Measurements from ENCODE around the gene HOXB2. TPM values are rescaled to one million over a fixed set of nuclear protein-coding genes. Genes with fewer than 3 reads are reported as not detected.

HOXB2 gene
- total and polyA plus RNA-seq, 2 of the 8 experiments (the other 6 are each of a cell fraction or from before 2014, with no cell fraction given): not detected

DNA sequence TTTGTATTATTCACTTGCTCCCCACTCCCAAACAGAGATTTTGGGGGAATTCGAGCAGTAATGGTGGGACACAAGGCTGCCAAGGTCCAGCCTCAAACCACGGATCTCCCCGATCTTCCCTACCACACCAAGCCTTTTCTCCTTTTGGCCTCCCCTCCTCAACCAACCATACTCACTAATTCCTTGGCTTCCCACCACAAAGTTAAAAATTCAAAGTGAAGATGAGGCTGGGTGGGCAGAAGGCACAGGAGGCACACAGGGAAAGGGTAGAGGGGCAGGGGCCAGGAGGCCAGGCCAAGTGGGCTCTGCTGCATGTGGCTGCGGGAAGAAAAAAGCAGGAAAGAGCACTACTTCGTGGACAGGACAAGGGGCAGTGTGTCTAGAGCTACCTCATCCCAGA lies 18.0 kb upstream of the HOXB2 start:
- Histone ChIP-seq H2AFZ (ENCODE audit: low read length) (no peak overlapping the region), H3K27ac (ENCODE audit: low read depth, low read length) (no peak overlapping the region), H3K18ac (ENCODE audit: extremely low read depth, low read length) (no peak overlapping the region), H2BK20ac (ENCODE audit: low read length) (no peak overlapping the region), H3K27me3 (replicated peaks in 1 of 4; ENCODE audit: control insufficient read depth in 3 of 4, extremely low read depth in 1 of 4, insufficient read depth in 3 of 4, low read length in 3 of 4) (peaks cover 99 to 100% (median 100%) of the 10 kb centered on the region in 4 experiments), H4K5ac (ENCODE audit: insufficient read length, low read depth, low read length) (no peak overlapping the region), H2BK120ac (replicated peaks; ENCODE audit: low read depth, low read length) (no peak overlapping the region), H3K9ac (replicated peaks in 1 of 4; ENCODE audit: extremely low read depth in 1 of 4, low read depth in 3 of 4, low read length in 3 of 4) (no peak overlapping the region), H3K4me3 (ENCODE audit: extremely low read depth in 1 of 4, insufficient read depth in 2 of 4, low read depth in 3 of 4, low read length in 4 of 4) (no peak overlapping the region), H4K91ac (replicated peaks; ENCODE audit: insufficient read length, low read length) (peak overlapping the region; percentile 16), H3K4ac (replicated peaks; ENCODE audit: insufficient read length, low read depth, low read length) (no peak overlapping the region), H3K23ac (ENCODE audit: insufficient read length) (no peak overlapping the region), H3K9me3 (ENCODE audit: insufficient read depth in 2 of 2, low read depth in 1 of 2, low read length in 1 of 2) (no peaks in the 10 kb centered on the region), H3K56ac (replicated peaks; ENCODE audit: insufficient read length, low read depth, low read length) (no peak overlapping the region), H2BK12ac (ENCODE audit: low read depth, low read length) (0 out of 2 replicates have a peak overlapping the region, but pooled peaks have one; percentile 68), H3K36me3 (ENCODE audit: control insufficient read depth in 2 of 4, insufficient read depth in 4 of 4, low read length in 3 of 4) (peaks cover 0 to 5% (median 0%) of the 10 kb centered on the region in 4 experiments; a peak in 1 of 8 replicates), H2AK5ac (ENCODE audit: low read depth, low read length) (0 out of 2 replicates have a peak overlapping the region, but pooled peaks have one; percentile 2), H3K23me2 (ENCODE audit: low read depth, low read length) (peaks cover 4% of the 10 kb centered on the region; the same call in 1 of the 2 replicates), H3K79me2 (ENCODE audit: control insufficient read depth in 1 of 2, insufficient read depth in 2 of 2, low read length in 2 of 2) (no peaks in the 10 kb centered on the region), H2BK15ac (ENCODE audit: low read length) (0 out of 2 replicates have a peak overlapping the region, but pooled peaks have one; percentile 63), H3K79me1 (ENCODE audit: low read depth, low read length) (no peaks in the 10 kb centered on the region), H2BK5ac (ENCODE audit: low read depth, low read length) (no peak overlapping the region), H3K14ac (ENCODE audit: insufficient read length) (no peak overlapping the region), H3K4me2 (ENCODE audit: insufficient read depth in 1 of 2, low read depth in 2 of 2, low read length in 2 of 2) (no peak overlapping the region), H4K20me1 (replicated peaks in 1 of 2; ENCODE audit: control insufficient read depth in 1 of 2, insufficient read depth in 2 of 2, low read length in 2 of 2) (peaks cover 2 to 38% of the 10 kb centered on the region in 2 experiments), H4K8ac (ENCODE audit: extremely low read depth, insufficient read depth, low read length) (no peak overlapping the region), H3K4me1 (replicated peaks in 1 of 4; ENCODE audit: control insufficient read depth in 3 of 4, insufficient read depth in 4 of 4, low read length in 3 of 4) (peaks cover 0 to 8% (median 4%) of the 10 kb centered on the region in 4 experiments; a peak in 5 of 7 replicates)
- WGBS, 2 experiments (ENCODE audit: extremely low coverage in 1 of 2, insufficient coverage in 1 of 2, insufficient read length in 1 of 2, insufficient replicate concordance in 2 of 2, low coverage in 1 of 2, low lambda C conversion rate in 2 of 2, missing lambda C conversion rate in 1 of 2): 34% methylated on average over 5 of the region's 5 CpGs; no CpG with 5 or more reads in 1 of the 2 experiments
- no peak for FAIRE-seq
- TF ChIP-seq NRF1 (IDR thresholded peaks at IDR 0.05; ENCODE audit: low read depth, low read length): no peak
- TF ChIP-seq RNF2 (IDR thresholded peaks at IDR 0.05; ENCODE audit: borderline replicate concordance, low read depth, low read length, missing control alignments, poor library complexity, severe bottlenecking): peak; percentile 46
- DNase-seq (ENCODE audit: low read depth in 1 of 2, low spot score in 2 of 2): no peak
- POLR2A ChIA-PET (ENCODE audit: partially characterized antibody): interaction anchor here (1.8 kb wide), 1 partner anchor 51 kb away, joined by 4 read pairs; no protein-coding TSS in a partner anchor
- CTCF ChIA-PET (ENCODE audit: partially characterized antibody): interaction anchor here (0.6 to 3.4 kb wide), 16 partner anchors 9 to 395 kb away, joined by 3 to 14 read pairs (median 3); partner anchors contain the start of genes HOXB5 and HOXB8
